Sigmoid colon (tissue), 7 donors: ENCODE data around the gene ILK. TPM values are rescaled to one million over a fixed set of nuclear protein-coding genes. Genes with fewer than 3 reads are reported as not detected.

ENCODE experiments used
- DNase-seq: peaks from one replicate; pipeline ENCODE4 v3.0.0-alpha.2; 2019
- H3K27ac ChIP-seq, 4 donors: fragments of 200-600 bp; sonication (generic); one replicate each; pipeline ENCODE4 v1.5.1; 2016 to 2019; ENCODE audit warnings: mild to moderate bottlenecking in 1 of 4
- H3K27me3 ChIP-seq, 3 donors: fragments of 200-600 bp; sonication (generic); one replicate each; pipeline ENCODE4 v1.5.1; 2019; ENCODE audit warnings: mild to moderate bottlenecking in 1 of 3
- H3K36me3 ChIP-seq, 4 donors: fragments of 200-600 bp; sonication (generic); one replicate each; pipeline ENCODE4 v1.5.1; 2016 to 2019
- H3K4me1 ChIP-seq, 4 donors: fragments of 200-600 bp; sonication (generic); one replicate each; pipeline ENCODE4 v1.5.1; 2017 to 2019
- H3K4me3 ChIP-seq, 4 donors: fragments of 200-600 bp; sonication (generic); one replicate each; pipeline ENCODE4 v1.5.1; 2017 to 2019; ENCODE audit warnings: mild to moderate bottlenecking in 2 of 4, moderate library complexity in 1 of 4
- H3K9me3 ChIP-seq, 4 donors: fragments of 200-600 bp in 3 of 4; sonication (generic) in 3 of 4; one replicate each; pipeline versions ENCODE4 v1.5.1 to v1.6.1; 2013 to 2019
- CTCF ChIP-seq, 4 experiments: fragments of 450-650 bp in 3 of 4; fragments of 200-600 bp in 1 of 4; IDR thresholded peaks; one replicate each; pipeline ENCODE4 v1.5.1; 2016 to 2019; ENCODE audit warnings: antibody characterized with exemption in 4 of 4, mild to moderate bottlenecking in 3 of 4, moderate library complexity in 2 of 4
- EP300 ChIP-seq, 4 donors: sonication (generic); formaldehyde crosslinking; IDR thresholded peaks; one replicate each; pipeline ENCODE4 v1.6.1; 2017; ENCODE audit warnings: antibody characterized with exemption in 4 of 4
- POLR2A ChIP-seq, 2 donors: fragments of 450-650 bp; IDR thresholded peaks; one replicate each; pipeline ENCODE4 v1.6.1; 2016; ENCODE audit warnings: antibody characterized with exemption in 2 of 2, mild to moderate bottlenecking in 2 of 2, moderate library complexity in 2 of 2
- POLR2AphosphoS5 ChIP-seq, 4 donors: sonication (generic); formaldehyde crosslinking; IDR thresholded peaks; one replicate each; pipeline ENCODE4 v1.6.1; 2017; ENCODE audit warnings: antibody characterized with exemption in 4 of 4
- WGBS, 2 donors: extraction: QIAGEN DNeasy Blood & Tissue Kit; methylation state at CpG; one replicate each; pipeline ENCODE4 v1.1.7; 2013; 5-methylcytosine and 5-hydroxymethylcytosine counted together
- intact Hi-C: fragments of 100-400 bp; cut with DNase I; formaldehyde crosslinking; loops from one replicate; pipeline ENCODE4 v1.15.1; 2023
- polyA plus RNA-seq, 3 donors: library from polyadenylated mRNA; stranded (reverse); fragments of 200-250 nt; gene quantifications; one replicate each; pipeline ENCODE4 v1.2.3, GENCODE V29; 2013
- total RNA-seq, 4 donors: library from RNA; depleted of rRNA; stranded (reverse); fragments of >200 nt; gene quantifications; one replicate each; pipeline ENCODE4 v1.1.0, GENCODE V29; 2016
- donor health status: healthy with polysubstance abuse.
- donor health status: Bipolar disorder and iron deficiency.
- donor health status: healthy.

Gene ILK
- total and polyA plus RNA-seq, 7 donors = 93.7 to 607 (median 450) TPM

GRCh38 chr11:6637871-6638270, 34.3 kb downstream of the ILK start:
- peak; percentile 70 for DNase-seq
- peaks cover 0 to 64% (median 54%) of the 10 kb centered on the region in 4 donors for H3K4me1 ChIP-seq
- H3K27ac ChIP-seq = peak overlapping the region; percentile 30 to 76 (median 65)
- intact Hi-C loops = no loop called here
- H3K36me3 ChIP-seq = peaks cover under 1 to 35% (median 11%) of the 10 kb centered on the region in 4 donors
- TF ChIP-seq CTCF (IDR thresholded peaks at IDR 0.05) (no peak), POLR2AphosphoS5 (IDR thresholded peaks at IDR 0.05) (no peak)
- H3K27me3 ChIP-seq = no peaks in the 10 kb centered on the region
- H3K4me3 ChIP-seq = no peak overlapping the region
- WGBS, 2 donors = 43 to 61% methylated on average over 3 of the region's 3 CpGs
- no peaks in the 10 kb centered on the region for H3K9me3 ChIP-seq

- peak overlapping the region; percentile 30 to 76 (median 65) for H3K27ac ChIP-seq
- TF ChIP-seq EP300 (IDR thresholded peaks at IDR 0.05) (no peak), POLR2AphosphoS5 (IDR thresholded peaks at IDR 0.05) (no peak), CTCF (IDR thresholded peaks at IDR 0.05) (no peak), POLR2A (IDR thresholded peaks at IDR 0.05) (no peak)
- intact Hi-C loops = no loop called here
- DNase-seq = no peak
- H3K4me1 ChIP-seq = peaks cover 0 to 62% (median 54%) of the 10 kb centered on the region in 4 donors
- 71 to 79% methylated on average over 4 of the region's 4 CpGs for WGBS, 2 donors
- no peak overlapping the region for H3K4me3 ChIP-seq
- no peaks in the 10 kb centered on the region for H3K9me3 ChIP-seq
- H3K36me3 ChIP-seq = peaks cover 0 to 29% (median 8%) of the 10 kb centered on the region in 4 donors
- no peaks in the 10 kb centered on the region for H3K27me3 ChIP-seq
These were observed 34.9 kb downstream of the ILK start for GRCh38 chr11:6638429-6638828.

- Histone ChIP-seq H3K4me1 (peaks cover 0 to 48% (median 44%) of the 10 kb centered on the region in 4 donors), H3K27me3 (no peaks in the 10 kb centered on the region), H3K9me3 (no peaks in the 10 kb centered on the region), H3K4me3 (no peak overlapping the region), H3K27ac (peak overlapping the region in 2 of 4 donors; percentile 69 to 76), H3K36me3 (peaks cover 0 to 31% (median 9%) of the 10 kb centered on the region in 4 donors)
- no peak for DNase-seq
- intact Hi-C loops = no loop called here
- TF ChIP-seq POLR2A (IDR thresholded peaks at IDR 0.05) = no peak
- no peak for TF ChIP-seq EP300 (IDR thresholded peaks at IDR 0.05)
- no peak for TF ChIP-seq POLR2AphosphoS5 (IDR thresholded peaks at IDR 0.05)
- no peak for TF ChIP-seq CTCF (IDR thresholded peaks at IDR 0.05)
- WGBS, 2 donors = 95 to 96% methylated on average over 36 of the region's 36 CpGs
These were observed 36.7 kb downstream of the ILK start for GRCh38 chr11:6640036-6640984.

- intact Hi-C loops = no loop called here
- TF ChIP-seq CTCF (IDR thresholded peaks at IDR 0.05) (no peak), EP300 (IDR thresholded peaks at IDR 0.05) (no peak), POLR2AphosphoS5 (IDR thresholded peaks at IDR 0.05) (no peak), POLR2A (IDR thresholded peaks at IDR 0.05) (no peak)
- no peak for DNase-seq
- 95 to 97% methylated on average over 26 of the region's 26 CpGs for WGBS, 2 donors
- Histone ChIP-seq H3K9me3 (no peaks in the 10 kb centered on the region), H3K36me3 (peaks cover 0 to 33% (median 12%) of the 10 kb centered on the region in 4 donors), H3K27ac (no peak overlapping the region), H3K4me1 (peaks cover 0 to 47% (median 43%) of the 10 kb centered on the region in 4 donors), H3K4me3 (no peak overlapping the region), H3K27me3 (no peaks in the 10 kb centered on the region)
These were observed 37.6 kb downstream of the ILK start for GRCh38 chr11:6640985-6641701.
